Measurements from ENCODE around the gene GPC6.

GPC6 gene

DNA sequence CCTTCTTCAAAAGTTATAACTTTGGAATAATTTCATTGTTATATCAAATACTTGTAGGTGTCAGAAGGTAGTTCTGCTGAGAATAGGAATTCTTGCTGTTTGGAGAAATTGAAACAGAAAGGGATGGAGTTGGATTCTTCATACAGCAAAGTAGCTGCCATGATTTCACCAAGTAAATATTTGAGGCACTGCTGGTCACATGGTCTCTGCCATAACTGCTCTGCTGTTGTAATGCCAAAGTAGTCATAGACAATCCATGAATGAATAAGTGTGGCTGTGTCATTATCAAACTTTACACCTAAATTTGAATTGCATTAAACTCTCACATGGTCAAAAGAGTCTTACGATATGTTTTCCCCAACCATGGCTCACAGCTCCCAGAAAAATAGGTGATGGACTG, 308.6 kb downstream of the GPC6 start (continued):
- TF ChIP-seq, protein P1, sequence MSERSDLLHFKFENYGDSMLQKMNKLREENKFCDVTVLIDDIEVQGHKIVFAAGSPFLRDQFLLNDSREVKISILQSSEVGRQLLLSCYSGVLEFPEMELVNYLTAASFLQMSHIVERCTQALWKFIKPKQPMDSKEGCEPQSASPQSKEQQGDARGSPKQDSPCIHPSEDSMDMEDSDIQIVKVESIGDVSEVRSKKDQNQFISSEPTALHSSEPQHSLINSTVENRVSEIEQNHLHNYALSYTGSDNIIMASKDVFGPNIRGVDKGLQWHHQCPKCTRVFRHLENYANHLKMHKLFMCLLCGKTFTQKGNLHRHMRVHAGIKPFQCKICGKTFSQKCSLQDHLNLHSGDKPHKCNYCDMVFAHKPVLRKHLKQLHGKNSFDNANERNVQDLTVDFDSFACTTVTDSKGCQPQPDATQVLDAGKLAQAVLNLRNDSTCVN (tag by site-specific recombination; optimal IDR thresholded peaks at IDR 0.05): no peak
- no peak for TF ChIP-seq ZNF664 (tag by site-specific recombination; IDR thresholded peaks at IDR 0.05)
- no peak for TF ChIP-seq ZNF23 (tag by site-specific recombination; IDR thresholded peaks at IDR 0.05; ENCODE audit: borderline replicate concordance)
- no peak for TF ChIP-seq MZF1 (tag by site-specific recombination; IDR thresholded peaks at IDR 0.05; ENCODE audit: borderline replicate concordance)
- TF ChIP-seq ZNF433 (tag by site-specific recombination; IDR thresholded peaks at IDR 0.05; ENCODE audit: low read depth): no peak
- TF ChIP-seq ZBTB20 (tag by site-specific recombination; IDR thresholded peaks at IDR 0.05): no peak
- no peak for TF ChIP-seq ZNF624 (tag by site-specific recombination; IDR thresholded peaks at IDR 0.05)
- no peak for TF ChIP-seq ZNF521 (tag by site-specific recombination; IDR thresholded peaks at IDR 0.05)
- TF ChIP-seq, protein P2, sequence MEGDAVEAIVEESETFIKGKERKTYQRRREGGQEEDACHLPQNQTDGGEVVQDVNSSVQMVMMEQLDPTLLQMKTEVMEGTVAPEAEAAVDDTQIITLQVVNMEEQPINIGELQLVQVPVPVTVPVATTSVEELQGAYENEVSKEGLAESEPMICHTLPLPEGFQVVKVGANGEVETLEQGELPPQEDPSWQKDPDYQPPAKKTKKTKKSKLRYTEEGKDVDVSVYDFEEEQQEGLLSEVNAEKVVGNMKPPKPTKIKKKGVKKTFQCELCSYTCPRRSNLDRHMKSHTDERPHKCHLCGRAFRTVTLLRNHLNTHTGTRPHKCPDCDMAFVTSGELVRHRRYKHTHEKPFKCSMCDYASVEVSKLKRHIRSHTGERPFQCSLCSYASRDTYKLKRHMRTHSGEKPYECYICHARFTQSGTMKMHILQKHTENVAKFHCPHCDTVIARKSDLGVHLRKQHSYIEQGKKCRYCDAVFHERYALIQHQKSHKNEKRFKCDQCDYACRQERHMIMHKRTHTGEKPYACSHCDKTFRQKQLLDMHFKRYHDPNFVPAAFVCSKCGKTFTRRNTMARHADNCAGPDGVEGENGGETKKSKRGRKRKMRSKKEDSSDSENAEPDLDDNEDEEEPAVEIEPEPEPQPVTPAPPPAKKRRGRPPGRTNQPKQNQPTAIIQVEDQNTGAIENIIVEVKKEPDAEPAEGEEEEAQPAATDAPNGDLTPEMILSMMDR (tag by site-specific recombination; IDR thresholded peaks at IDR 0.05): no peak
- no peak for TF ChIP-seq ZNF623 (tag by site-specific recombination; IDR thresholded peaks at IDR 0.05)
- no peak for TF ChIP-seq KLF10 (tag by site-specific recombination; IDR thresholded peaks at IDR 0.05)

DNA sequence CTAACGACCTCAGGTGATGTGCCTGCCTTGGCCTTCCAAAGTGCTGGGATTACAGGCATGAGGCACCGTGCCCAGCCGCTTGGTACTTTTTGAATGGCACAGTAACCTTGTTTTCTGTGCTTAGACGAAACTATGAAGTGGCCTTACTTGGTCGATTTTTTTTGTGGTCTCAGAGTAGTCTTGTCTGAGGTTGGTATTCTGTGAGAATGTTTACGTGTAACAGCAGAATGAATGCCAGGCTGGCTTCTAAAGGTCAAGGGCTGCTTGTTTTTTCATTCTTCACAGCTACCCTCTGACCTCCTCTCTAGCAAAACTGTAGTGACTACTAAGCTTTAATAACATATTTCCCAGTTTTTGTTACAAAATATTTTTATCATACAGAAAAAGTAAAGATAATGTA, 313.3 kb downstream of the GPC6 start:
- TF ChIP-seq ZNF664 (tag by site-specific recombination; IDR thresholded peaks at IDR 0.05) (no peak), ZNF843 (tag by site-specific recombination; IDR thresholded peaks at IDR 0.05) (no peak)
- TF ChIP-seq, protein P3, sequence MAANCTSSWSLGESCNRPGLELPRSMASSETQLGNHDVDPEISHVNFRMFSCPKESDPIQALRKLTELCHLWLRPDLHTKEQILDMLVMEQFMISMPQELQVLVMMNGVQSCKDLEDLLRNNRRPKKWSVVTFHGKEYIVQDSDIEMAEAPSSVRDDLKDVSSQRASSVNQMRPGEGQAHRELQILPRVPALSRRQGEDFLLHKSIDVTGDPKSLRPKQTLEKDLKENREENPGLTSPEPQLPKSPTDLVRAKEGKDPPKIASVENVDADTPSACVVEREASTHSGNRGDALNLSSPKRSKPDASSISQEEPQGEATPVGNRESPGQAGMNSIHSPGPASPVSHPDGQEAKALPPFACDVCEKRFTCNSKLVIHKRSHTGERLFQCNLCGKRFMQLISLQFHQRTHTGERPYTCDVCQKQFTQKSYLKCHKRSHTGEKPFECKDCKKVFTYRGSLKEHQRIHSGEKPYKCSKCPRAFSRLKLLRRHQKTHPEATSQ (tag by site-specific recombination; IDR thresholded peaks at IDR 0.05): no peak
- TF ChIP-seq, protein P4, sequence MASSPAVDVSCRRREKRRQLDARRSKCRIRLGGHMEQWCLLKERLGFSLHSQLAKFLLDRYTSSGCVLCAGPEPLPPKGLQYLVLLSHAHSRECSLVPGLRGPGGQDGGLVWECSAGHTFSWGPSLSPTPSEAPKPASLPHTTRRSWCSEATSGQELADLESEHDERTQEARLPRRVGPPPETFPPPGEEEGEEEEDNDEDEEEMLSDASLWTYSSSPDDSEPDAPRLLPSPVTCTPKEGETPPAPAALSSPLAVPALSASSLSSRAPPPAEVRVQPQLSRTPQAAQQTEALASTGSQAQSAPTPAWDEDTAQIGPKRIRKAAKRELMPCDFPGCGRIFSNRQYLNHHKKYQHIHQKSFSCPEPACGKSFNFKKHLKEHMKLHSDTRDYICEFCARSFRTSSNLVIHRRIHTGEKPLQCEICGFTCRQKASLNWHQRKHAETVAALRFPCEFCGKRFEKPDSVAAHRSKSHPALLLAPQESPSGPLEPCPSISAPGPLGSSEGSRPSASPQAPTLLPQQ (tag by site-specific recombination; IDR thresholded peaks at IDR 0.05): no peak
- ChIA-PET CTCF (no interaction called here), POLR2A (no interaction called here)
- H3K4me3 ChIP-seq (ENCODE audit: low read depth, low read length): no peak overlapping the region
- no peak overlapping the region for H3K27ac ChIP-seq (ENCODE audit: extremely low read depth, low read depth, low read length)
- no peaks in the 10 kb centered on the region for H3K4me1 ChIP-seq (ENCODE audit: control insufficient read depth, insufficient read depth, low read length)
- no peaks in the 10 kb centered on the region for H3K36me3 ChIP-seq (ENCODE audit: control insufficient read depth in 2 of 2, insufficient read depth in 1 of 2, low read length in 2 of 2)
- no peaks in the 10 kb centered on the region for H3K9me3 ChIP-seq (ENCODE audit: control insufficient read depth, insufficient read depth, low read depth, low read length)

DNA sequence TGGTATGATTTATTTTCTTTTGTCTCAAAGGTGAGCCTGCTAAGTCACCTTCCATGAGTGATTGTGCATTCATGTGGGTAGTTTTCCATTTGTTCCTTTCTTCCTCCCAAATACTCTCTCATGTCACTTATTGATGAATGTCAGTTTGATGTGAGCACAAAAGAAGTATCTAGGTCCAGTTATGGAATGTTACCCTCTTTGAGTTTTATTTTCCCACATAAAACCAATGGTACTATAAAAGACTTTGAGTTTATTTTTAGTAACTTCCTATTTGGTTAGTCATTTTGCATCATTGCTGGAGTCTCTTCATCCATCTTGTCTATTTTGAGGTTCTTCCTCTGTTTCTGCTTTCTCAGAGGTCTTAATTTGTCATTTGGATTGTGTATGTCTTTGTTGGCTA, 321.3 kb downstream of the GPC6 start:
- Histone ChIP-seq H3K4me1 (ENCODE audit: control insufficient read depth, insufficient read depth, low read length) (no peaks in the 10 kb centered on the region), H3K4me3 (ENCODE audit: low read depth, low read length) (no peak overlapping the region), H3K36me3 (ENCODE audit: control insufficient read depth in 2 of 2, insufficient read depth in 1 of 2, low read length in 2 of 2) (no peaks in the 10 kb centered on the region), H3K27ac (ENCODE audit: extremely low read depth, low read depth, low read length) (no peak overlapping the region), H3K9me3 (ENCODE audit: control insufficient read depth, insufficient read depth, low read depth, low read length) (no peaks in the 10 kb centered on the region)
- POLR2A ChIA-PET: no interaction called here
- CTCF ChIA-PET: no interaction called here
- no peak for TF ChIP-seq BCL11B (tag by site-specific recombination; IDR thresholded peaks at IDR 0.05; ENCODE audit: low read depth)
- TF ChIP-seq, protein P5, sequence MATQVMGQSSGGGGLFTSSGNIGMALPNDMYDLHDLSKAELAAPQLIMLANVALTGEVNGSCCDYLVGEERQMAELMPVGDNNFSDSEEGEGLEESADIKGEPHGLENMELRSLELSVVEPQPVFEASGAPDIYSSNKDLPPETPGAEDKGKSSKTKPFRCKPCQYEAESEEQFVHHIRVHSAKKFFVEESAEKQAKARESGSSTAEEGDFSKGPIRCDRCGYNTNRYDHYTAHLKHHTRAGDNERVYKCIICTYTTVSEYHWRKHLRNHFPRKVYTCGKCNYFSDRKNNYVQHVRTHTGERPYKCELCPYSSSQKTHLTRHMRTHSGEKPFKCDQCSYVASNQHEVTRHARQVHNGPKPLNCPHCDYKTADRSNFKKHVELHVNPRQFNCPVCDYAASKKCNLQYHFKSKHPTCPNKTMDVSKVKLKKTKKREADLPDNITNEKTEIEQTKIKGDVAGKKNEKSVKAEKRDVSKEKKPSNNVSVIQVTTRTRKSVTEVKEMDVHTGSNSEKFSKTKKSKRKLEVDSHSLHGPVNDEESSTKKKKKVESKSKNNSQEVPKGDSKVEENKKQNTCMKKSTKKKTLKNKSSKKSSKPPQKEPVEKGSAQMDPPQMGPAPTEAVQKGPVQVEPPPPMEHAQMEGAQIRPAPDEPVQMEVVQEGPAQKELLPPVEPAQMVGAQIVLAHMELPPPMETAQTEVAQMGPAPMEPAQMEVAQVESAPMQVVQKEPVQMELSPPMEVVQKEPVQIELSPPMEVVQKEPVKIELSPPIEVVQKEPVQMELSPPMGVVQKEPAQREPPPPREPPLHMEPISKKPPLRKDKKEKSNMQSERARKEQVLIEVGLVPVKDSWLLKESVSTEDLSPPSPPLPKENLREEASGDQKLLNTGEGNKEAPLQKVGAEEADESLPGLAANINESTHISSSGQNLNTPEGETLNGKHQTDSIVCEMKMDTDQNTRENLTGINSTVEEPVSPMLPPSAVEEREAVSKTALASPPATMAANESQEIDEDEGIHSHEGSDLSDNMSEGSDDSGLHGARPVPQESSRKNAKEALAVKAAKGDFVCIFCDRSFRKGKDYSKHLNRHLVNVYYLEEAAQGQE (tag by site-specific recombination; IDR thresholded peaks at IDR 0.05): no peak
- no peak for TF ChIP-seq ZNF174 (tag by site-specific recombination; IDR thresholded peaks at IDR 0.05)
- TF ChIP-seq KLF7 (tag by site-specific recombination; IDR thresholded peaks at IDR 0.05; ENCODE audit: borderline replicate concordance): no peak
- no peak for TF ChIP-seq IKZF3 (tag by site-specific recombination; IDR thresholded peaks at IDR 0.05)
- TF ChIP-seq MZF1 (tag by site-specific recombination; IDR thresholded peaks at IDR 0.05; ENCODE audit: borderline replicate concordance): no peak
- TF ChIP-seq, protein P6, sequence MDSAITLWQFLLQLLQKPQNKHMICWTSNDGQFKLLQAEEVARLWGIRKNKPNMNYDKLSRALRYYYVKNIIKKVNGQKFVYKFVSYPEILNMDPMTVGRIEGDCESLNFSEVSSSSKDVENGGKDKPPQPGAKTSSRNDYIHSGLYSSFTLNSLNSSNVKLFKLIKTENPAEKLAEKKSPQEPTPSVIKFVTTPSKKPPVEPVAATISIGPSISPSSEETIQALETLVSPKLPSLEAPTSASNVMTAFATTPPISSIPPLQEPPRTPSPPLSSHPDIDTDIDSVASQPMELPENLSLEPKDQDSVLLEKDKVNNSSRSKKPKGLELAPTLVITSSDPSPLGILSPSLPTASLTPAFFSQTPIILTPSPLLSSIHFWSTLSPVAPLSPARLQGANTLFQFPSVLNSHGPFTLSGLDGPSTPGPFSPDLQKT (IDR thresholded peaks at IDR 0.05; ENCODE audit: borderline replicate concordance, low read depth, low read length): no peak
- TF ChIP-seq ZNF335 (tag by site-specific recombination; conservative IDR thresholded peaks at IDR 0.05): no peak
- TF ChIP-seq, protein P7, sequence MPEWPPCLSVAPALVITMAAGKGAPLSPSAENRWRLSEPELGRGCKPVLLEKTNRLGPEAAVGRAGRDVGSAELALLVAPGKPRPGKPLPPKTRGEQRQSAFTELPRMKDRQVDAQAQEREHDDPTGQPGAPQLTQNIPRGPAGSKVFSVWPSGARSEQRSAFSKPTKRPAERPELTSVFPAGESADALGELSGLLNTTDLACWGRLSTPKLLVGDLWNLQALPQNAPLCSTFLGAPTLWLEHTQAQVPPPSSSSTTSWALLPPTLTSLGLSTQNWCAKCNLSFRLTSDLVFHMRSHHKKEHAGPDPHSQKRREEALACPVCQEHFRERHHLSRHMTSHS (tag by site-specific recombination; IDR thresholded peaks at IDR 0.05): no peak
